Memory B cell (primary cell): Measurements from ENCODE around the gene SSC5D.
"Not testable (repeated sequence)": the region's sequence is repeated elsewhere in the genome, so short reads cannot be mapped to it uniquely, and the experiment has no call there.

Source experiments
- ATAC-seq: fragments of 150-1000 bp; cut with Tn5 transposase; 2 replicates; pipeline ENCODE4 v1.10.0; 2021; ENCODE audit warnings: low read depth, mild to moderate bottlenecking, moderate library complexity
- DNase-seq, 2 donors: peaks; one replicate each; pipeline ENCODE4 v3.0.0; 2022; ENCODE audit warnings: low spot score in 2 of 2
- H3K27ac Mint-ChIP-seq: one replicate; pipeline ENCODE4 v1.8.0; 2022; ENCODE audit warnings: mild to moderate bottlenecking, moderate library complexity, mixed read lengths
- H3K27me3 Mint-ChIP-seq: one replicate; pipeline ENCODE4 v1.8.0; 2022; ENCODE audit warnings: mixed read lengths
- H3K36me3 Mint-ChIP-seq: one replicate; pipeline ENCODE4 v1.8.0; 2022; ENCODE audit warnings: mild to moderate bottlenecking, mixed read lengths
- H3K4me1 Mint-ChIP-seq: one replicate; pipeline ENCODE4 v1.8.0; 2022; ENCODE audit warnings: mixed read lengths
- H3K4me3 Mint-ChIP-seq: one replicate; pipeline ENCODE4 v1.8.0; 2022; ENCODE audit warnings: mild to moderate bottlenecking, moderate library complexity, mixed read lengths
- H3K9me3 Mint-ChIP-seq: one replicate; pipeline ENCODE4 v1.8.0; 2022; ENCODE audit warnings: mixed read lengths

SSC5D gene

DNA sequence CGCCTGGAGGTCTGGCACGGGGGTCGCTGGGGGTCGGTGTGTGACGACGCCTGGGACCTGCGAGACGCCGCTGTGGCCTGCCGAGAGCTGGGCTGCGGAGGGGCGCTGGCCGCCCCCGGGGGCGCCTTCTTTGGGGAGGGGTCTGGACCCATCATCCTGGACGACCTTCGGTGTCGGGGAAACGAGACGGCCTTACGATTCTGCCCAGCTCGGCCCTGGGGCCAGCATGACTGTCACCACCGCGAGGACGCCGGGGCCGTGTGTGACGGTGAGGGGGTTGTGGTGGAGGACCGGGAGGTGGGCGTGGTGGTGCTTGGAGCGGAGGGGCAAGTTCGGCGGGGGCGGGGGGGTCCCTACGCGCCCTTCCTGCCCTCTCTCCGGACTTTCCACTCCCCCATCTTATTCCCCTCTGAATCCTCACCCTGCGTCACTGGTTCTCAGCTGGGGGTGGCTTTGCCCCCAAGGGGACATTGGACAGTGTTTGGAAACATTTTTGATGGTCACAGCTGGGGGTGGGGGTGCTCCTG lies 5.5 kb downstream of the SSC5D start:
- ATAC-seq (no peak), DNase-seq (no peak)
- H3K27ac Mint-ChIP-seq: no peak overlapping the region

DNA sequence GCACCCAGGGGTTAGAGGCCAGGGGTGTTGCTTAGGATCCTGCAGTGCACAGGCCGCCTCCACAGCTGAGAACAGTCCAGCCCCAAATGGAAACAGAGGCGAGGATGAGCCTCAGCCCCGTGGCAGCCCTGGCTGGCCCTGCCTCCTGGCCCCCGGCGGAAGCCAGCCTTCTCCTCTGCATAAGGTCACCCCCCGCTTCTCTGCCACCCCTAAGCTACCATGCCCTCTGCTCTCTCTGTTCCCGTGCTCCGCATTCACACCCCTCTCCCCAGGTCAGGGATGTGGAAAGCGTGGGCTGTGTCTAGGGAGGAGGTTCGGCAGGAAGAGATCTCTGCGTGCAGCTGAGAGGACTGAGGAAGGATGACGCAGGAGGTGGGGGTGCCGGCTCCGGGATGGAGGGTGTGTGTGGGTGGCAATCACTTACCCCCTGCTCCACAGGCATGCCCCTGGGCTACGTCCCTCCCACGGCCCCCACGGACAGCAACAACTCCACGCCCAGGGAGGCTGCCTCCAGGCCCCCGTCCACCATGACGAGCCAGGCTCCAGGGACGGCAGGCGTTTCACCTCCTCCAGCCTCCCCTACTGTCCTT lies 6.0 kb downstream of the SSC5D start:
- no peaks in the 10 kb centered on the region for H3K36me3 Mint-ChIP-seq
- DNase-seq (no peak), ATAC-seq (no peak)
- H3K27me3 Mint-ChIP-seq: peaks cover 9% of the 10 kb centered on the region
- H3K9me3 Mint-ChIP-seq: no peaks in the 10 kb centered on the region
- peaks cover 3% of the 10 kb centered on the region for H3K4me1 Mint-ChIP-seq
- no peak overlapping the region for H3K27ac Mint-ChIP-seq
- peak overlapping the region; percentile 49 for H3K4me3 Mint-ChIP-seq

More for the DNA sequence above, 5.5 kb downstream of the SSC5D start:
- Mint-ChIP-seq H3K4me3 (no peak overlapping the region), H3K36me3 (no peaks in the 10 kb centered on the region), H3K9me3 (no peaks in the 10 kb centered on the region), H3K27me3 (peaks cover 9% of the 10 kb centered on the region), H3K4me1 (peaks cover 3% of the 10 kb centered on the region)

DNA sequence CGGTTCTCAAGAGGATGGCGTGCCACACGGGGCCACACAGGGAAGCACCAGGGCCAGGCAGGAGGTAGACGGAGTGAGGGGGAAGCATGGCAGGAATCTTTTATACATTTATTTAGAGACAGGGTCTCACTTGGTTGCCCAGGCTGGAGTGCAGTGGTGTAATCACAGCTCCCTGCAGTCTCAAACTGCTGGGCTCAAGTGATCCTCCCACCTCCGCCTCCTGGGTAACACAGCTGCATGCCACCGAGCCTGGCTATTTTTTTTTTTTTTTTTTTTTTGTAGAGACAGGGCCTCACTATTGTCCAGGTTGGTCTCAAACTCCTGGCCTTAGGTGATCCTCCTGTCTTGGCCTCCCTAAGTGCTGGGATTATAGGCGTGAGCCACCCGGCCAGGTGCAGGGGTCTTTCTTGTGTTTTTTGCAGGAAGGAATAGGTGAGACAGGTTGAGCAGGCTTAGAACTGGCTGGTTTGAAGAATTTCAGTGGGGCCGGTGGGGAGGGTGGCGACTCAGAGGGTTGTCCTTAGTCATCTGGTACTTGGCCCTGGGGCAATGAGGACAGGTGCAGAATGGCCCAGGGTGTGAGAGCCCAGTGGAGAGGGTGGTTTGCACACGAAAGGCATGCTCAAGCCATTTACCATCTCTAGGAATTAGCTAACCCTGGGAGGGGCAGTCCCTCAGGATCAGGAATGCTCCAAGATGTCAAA lies 7.6 kb downstream of the SSC5D start:
- peaks cover 3% of the 10 kb centered on the region for H3K4me1 Mint-ChIP-seq
- no peak overlapping the region for H3K4me3 Mint-ChIP-seq
- ATAC-seq: no peak
- no peaks in the 10 kb centered on the region for H3K9me3 Mint-ChIP-seq
- DNase-seq: no peak
- peaks cover 9% of the 10 kb centered on the region for H3K27me3 Mint-ChIP-seq
- H3K36me3 Mint-ChIP-seq: no peaks in the 10 kb centered on the region
- no peak overlapping the region for H3K27ac Mint-ChIP-seq

DNA sequence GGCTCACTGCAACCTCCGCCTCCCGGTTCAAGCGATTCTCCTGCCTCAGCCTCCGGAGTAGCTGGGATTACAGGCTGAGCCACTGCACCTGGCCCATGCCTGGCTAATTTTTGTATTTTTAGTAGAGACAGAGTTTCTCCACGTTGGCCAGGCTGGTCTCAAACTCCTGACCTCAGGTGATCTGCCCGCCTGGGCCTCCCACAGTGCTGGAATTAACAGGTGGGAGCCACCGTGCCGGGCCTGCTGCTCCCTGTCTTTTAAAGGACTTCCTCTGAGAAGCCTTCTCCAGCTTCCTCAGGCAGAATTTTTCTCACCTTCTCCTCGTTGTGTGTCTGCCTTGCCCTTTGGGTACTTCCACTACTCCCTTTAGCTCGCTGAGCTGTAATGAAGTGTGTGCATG lies 8.6 kb downstream of the SSC5D start:
- not testable (repeated sequence) for H3K9me3 Mint-ChIP-seq, H3K27ac Mint-ChIP-seq, H3K4me1 Mint-ChIP-seq, H3K27me3 Mint-ChIP-seq, DNase-seq, ATAC-seq, H3K4me3 Mint-ChIP-seq, H3K36me3 Mint-ChIP-seq

GRCh38 chr19:55497763-55498162 lies 9.5 kb downstream of the SSC5D start:
- DNase-seq: no peak
- Mint-ChIP-seq H3K27me3 (peaks cover 4% of the 10 kb centered on the region), H3K4me1 (peaks cover 9% of the 10 kb centered on the region), H3K4me3 (no peak overlapping the region), H3K36me3 (no peaks in the 10 kb centered on the region), H3K9me3 (no peaks in the 10 kb centered on the region), H3K27ac (no peak overlapping the region)
- no peak for ATAC-seq

GRCh38 chr19:55498246-55498840 lies 10.1 kb downstream of the SSC5D start:
- peaks cover 1% of the 10 kb centered on the region for H3K27me3 Mint-ChIP-seq
- H3K4me3 Mint-ChIP-seq: no peak overlapping the region
- peaks cover 12% of the 10 kb centered on the region for H3K4me1 Mint-ChIP-seq
- H3K9me3 Mint-ChIP-seq: no peaks in the 10 kb centered on the region
- ATAC-seq (no peak), DNase-seq (no peak)
- H3K36me3 Mint-ChIP-seq: no peaks in the 10 kb centered on the region
- H3K27ac Mint-ChIP-seq: no peak overlapping the region

- no peak overlapping the region for H3K4me3 Mint-ChIP-seq
- DNase-seq (no peak), ATAC-seq (no peak)
- no peaks in the 10 kb centered on the region for H3K36me3 Mint-ChIP-seq
- peaks cover 15% of the 10 kb centered on the region for H3K4me1 Mint-ChIP-seq
- no peaks in the 10 kb centered on the region for H3K9me3 Mint-ChIP-seq
- H3K27ac Mint-ChIP-seq: no peak overlapping the region
- H3K27me3 Mint-ChIP-seq: no peaks in the 10 kb centered on the region
Measured at GRCh38 chr19:55500368-55500952, 12.2 kb downstream of the SSC5D start.

GRCh38 chr19:55502197-55502952 lies 14.1 kb downstream of the SSC5D start:
- Mint-ChIP-seq H3K36me3 (no peaks in the 10 kb centered on the region), H3K9me3 (no peaks in the 10 kb centered on the region), H3K27ac (no peak overlapping the region), H3K4me3 (no peak overlapping the region), H3K27me3 (no peaks in the 10 kb centered on the region), H3K4me1 (peaks cover 15% of the 10 kb centered on the region)
- ATAC-seq: no peak
- DNase-seq: no peak

- Mint-ChIP-seq H3K36me3 (no peaks in the 10 kb centered on the region), H3K4me3 (peak overlapping the region; percentile 88), H3K4me1 (peaks cover 15% of the 10 kb centered on the region), H3K27me3 (peaks cover 4% of the 10 kb centered on the region), H3K9me3 (no peaks in the 10 kb centered on the region), H3K27ac (peak overlapping the region; percentile 95)
- ATAC-seq (no peak), DNase-seq (no peak)
Measured at GRCh38 chr19:55503157-55503501, 14.9 kb downstream of the SSC5D start.

- Mint-ChIP-seq H3K9me3 (no peaks in the 10 kb centered on the region), H3K36me3 (no peaks in the 10 kb centered on the region), H3K4me1 (peaks cover 15% of the 10 kb centered on the region), H3K27me3 (peaks cover 4% of the 10 kb centered on the region), H3K27ac (peak overlapping the region; percentile 95), H3K4me3 (peak overlapping the region; percentile 88)
- peak; percentile 95 for ATAC-seq
- DNase-seq: peak; percentile 96 to 99
Measured at GRCh38 chr19:55503502-55504251, 15.4 kb downstream of the SSC5D start.

GRCh38 chr19:55504252-55504603 lies 16.0 kb downstream of the SSC5D start:
- no peak for ATAC-seq
- Mint-ChIP-seq H3K27ac (peak overlapping the region; percentile 95), H3K4me1 (peaks cover 15% of the 10 kb centered on the region)

GRCh38 chr19:55504981-55505380 lies 16.7 kb downstream of the SSC5D start:
- DNase-seq: no peak
- no peaks in the 10 kb centered on the region for H3K36me3 Mint-ChIP-seq
- ATAC-seq: no peak
- no peaks in the 10 kb centered on the region for H3K9me3 Mint-ChIP-seq
- peaks cover 15% of the 10 kb centered on the region for H3K4me1 Mint-ChIP-seq
- peaks cover 6% of the 10 kb centered on the region for H3K27me3 Mint-ChIP-seq
- no peak overlapping the region for H3K27ac Mint-ChIP-seq
- no peak overlapping the region for H3K4me3 Mint-ChIP-seq

More at GRCh38 chr19:55504252-55504603, 16.0 kb downstream of the SSC5D start:
- H3K4me3 Mint-ChIP-seq: peak overlapping the region; percentile 88
- H3K9me3 Mint-ChIP-seq: no peaks in the 10 kb centered on the region
- H3K36me3 Mint-ChIP-seq: no peaks in the 10 kb centered on the region
- H3K27me3 Mint-ChIP-seq: peaks cover 6% of the 10 kb centered on the region
- DNase-seq: no peak

DNA sequence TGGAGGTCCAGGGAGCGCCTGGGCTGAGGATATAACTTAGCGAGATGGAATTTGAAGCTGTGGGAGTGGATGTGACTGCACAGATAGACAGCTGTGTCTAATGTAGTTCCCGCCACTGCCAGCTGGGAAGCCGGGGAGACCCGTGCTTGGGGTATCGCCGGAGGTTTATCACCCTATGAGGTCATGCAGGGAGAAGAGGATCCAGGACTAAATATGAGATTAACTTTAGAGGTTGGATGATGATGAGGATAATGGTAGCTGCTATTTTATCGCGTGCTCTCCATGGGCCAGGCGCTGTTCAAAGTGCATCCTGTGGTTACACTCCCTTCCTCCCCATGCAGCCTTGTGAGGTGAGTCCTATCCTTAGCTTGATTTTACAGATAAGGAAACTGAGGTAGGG lies 19.9 kb downstream of the SSC5D start:
- Mint-ChIP-seq H3K4me3 (no peak overlapping the region), H3K36me3 (no peaks in the 10 kb centered on the region), H3K27ac (no peak overlapping the region), H3K9me3 (no peaks in the 10 kb centered on the region), H3K27me3 (peaks cover 15% of the 10 kb centered on the region), H3K4me1 (peaks cover 7% of the 10 kb centered on the region)
- ATAC-seq (no peak), DNase-seq (no peak)
